Measurements from ENCODE around the gene SERPING1.

The SERPING1 gene

DNA sequence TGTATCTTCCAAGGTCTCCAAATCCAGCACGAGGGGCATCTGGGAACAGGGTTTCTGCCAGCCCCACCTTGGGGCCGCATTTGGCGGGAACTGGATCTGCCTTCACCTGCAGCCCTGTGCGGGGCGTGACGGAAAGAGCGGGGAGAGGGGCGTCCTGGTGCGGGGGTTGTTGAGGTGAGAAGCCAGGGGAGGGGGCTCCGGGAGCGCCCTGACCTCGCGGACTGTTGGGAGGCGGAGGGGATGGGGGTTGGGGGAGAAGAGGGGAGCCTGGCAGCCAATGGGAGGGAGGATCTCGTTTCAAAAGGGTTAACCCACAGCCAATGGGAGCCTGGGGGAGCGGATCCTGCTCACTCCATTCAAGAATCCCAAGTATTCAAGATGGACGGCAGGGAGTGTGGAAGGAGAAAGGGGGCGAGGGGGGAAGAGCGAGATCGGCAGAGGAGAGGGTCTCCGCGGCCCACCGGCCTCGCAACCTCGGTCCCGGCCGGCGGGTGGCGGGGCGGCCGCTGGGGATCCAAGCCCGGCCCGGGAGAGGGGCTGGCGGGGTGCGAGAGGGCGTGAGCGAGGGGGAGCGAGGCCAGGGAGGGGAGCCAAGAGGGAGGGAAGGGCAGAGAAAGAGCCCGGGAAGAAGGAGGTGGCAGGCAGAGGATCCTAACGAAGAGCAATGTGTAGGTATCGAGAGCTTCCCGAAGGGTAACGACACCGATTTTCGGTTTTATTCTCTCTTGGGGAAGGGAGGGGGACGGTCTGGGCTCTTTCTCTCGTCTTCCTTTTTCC, 40.7 kb downstream of the SERPING1 start:
- peak in 46 of 51 donors; percentile 10 to 82 (median 52) for DNase-seq

DNA sequence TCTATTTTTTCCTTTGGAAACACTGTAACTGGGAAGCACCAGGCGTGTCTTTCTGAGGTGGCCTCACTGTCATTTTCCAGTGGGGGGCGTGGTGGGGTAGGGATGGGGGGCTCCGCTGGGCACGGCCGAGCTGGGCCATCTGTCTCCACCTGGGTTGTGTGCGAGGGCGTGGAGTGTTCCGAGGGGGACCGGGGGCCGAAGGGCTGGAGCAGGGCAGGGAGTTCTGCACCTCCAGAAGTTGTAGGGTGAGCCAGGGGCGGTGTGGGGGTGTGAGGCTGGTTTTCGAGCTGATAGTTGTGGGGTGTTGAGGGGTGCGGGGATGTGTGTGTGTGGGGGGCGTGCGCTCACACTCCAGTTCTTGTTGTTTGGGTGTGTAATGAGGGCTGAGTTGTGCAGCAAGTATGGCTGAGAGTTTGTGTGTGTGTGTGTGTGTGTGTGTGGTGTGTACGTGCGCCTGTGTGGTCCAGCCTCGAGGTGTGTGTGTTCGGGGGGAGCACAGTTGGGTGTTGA, 41.4 kb downstream of the SERPING1 start:
- peak in 3 of 51 donors; percentile 11 to 39 (median 19) for DNase-seq

DNA sequence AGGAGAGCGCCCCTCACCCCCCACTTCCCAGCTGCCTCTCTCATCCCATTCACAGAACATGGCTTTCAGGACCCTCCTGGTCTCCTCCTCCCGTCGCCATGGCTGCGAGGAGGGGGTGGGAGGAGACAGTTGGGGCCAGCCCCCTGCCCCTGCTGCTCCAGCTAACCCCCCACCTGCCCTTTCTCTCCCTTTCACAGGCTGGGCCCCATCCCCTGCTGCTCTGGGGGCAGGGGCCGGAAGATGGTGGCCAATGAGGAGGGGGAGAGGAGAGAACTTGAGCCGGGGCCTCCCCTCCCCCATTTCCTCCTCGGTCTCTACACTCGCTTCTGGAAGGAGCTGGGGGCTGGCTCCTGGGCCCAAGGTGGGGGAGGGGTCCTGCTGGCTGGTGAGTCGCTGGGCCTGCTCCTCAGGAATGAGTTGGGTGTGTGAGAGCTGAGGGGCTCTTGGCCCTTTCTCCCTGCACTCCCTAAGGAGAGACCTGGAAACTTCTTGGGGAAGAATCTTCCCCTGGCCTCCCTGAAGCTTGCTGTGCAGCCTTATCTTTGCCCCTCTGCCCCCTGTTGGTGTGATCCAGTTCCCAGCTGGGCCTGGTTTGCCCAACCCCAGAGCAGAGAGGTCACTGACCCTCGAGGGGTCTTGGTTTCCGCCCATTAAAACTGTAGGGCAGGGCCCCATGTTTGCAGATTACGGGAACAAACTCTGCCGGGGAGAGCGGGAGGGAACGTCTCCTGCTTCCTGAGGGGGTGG, 42.0 kb downstream of the SERPING1 start:
- no peak for DNase-seq

DNA sequence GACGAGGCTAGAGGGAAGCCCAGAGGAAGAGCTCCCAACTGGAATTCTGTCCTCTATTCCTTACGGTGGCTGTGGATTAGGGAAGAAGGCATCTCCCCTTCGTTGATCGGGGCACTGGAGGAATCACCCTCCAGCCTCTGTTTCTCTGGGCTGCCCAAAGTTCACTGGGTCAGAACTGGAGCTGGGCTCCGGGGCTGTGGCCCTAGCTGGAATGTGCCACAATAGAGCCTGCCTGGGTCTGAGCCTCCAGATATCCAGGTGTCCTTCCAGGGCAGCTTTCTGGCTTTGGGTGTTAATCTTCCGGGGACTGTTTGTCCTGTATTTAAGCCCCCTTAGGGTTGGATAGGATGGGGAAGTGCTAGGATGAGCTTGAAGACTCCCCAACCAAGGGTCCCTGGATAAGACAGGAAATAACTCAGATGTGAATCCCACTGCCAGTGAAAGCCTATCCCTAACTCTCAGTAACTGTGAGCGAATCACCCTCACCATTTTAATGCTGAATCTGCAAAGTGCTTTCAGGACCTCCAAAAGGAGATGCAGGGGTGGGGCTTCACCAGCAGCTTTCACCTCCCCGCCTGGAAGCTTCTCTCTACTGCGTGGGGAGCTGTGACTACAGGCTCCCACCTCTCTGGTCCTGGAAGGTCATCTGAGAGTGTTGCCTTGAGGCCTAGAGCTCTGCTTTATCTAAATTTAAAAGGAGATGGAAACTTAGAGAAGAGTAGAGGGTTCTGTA, 42.7 kb downstream of the SERPING1 start:
- DNase-seq: no peak

DNA sequence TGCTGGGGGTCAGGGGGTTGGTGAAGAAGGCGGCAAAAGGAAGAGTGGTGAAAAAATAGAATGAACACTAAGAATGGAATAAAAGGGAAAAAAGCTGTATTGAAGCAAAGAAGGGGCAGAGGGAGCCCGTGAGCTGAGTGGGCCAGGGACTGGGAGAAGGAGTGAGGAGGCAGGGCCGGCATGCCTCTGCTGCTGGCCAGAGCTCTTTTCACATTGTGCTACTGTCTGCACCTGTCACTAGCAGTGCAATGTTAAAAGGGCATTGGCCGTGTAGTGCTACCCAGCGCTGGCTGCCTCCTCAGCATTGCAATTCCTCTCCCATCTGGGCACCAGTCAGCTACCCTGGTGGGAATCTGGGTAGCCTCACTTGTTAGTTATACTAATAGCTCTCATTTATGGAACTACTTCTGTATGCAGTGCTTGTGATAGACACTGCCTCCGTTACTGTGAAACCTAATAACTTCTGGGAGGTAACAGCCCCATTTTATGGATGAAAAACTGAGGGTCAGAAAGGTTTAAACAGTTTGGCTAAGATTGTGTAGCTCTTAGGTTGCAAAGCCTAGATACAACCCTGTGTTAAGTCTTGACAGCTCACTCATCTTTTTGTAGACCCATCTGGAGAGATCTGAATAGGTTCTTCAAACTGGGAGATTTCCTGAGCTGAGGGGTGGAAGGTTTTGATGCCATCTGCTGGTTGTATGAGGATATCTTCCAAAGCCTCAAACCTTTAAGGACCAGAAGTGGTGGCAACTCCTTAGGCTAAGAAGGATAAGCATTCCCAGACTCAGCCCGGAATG, 43.7 kb downstream of the SERPING1 start:
- DNase-seq: peak in 15 of 51 donors; percentile 3 to 44 (median 12)

DNA sequence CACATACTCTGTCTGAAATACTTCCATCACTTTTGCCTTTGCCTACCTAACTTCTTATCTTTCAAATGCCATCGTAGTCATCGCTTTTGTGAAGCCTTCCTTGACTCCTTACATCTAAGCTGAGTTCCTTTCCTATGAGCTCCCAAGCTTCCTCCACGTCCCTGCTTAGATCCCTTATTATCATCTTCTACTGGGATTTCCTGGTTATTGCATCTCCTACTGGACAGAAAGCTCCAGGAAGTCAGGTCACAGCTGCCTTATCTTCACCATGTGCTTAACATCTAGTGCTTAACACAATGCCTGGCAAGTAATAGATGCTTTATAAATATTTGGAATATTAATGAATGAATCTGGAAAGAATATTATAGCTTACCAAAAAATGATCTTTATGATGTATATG, 46.3 kb downstream of the SERPING1 start:
- DNase-seq: no peak

DNA sequence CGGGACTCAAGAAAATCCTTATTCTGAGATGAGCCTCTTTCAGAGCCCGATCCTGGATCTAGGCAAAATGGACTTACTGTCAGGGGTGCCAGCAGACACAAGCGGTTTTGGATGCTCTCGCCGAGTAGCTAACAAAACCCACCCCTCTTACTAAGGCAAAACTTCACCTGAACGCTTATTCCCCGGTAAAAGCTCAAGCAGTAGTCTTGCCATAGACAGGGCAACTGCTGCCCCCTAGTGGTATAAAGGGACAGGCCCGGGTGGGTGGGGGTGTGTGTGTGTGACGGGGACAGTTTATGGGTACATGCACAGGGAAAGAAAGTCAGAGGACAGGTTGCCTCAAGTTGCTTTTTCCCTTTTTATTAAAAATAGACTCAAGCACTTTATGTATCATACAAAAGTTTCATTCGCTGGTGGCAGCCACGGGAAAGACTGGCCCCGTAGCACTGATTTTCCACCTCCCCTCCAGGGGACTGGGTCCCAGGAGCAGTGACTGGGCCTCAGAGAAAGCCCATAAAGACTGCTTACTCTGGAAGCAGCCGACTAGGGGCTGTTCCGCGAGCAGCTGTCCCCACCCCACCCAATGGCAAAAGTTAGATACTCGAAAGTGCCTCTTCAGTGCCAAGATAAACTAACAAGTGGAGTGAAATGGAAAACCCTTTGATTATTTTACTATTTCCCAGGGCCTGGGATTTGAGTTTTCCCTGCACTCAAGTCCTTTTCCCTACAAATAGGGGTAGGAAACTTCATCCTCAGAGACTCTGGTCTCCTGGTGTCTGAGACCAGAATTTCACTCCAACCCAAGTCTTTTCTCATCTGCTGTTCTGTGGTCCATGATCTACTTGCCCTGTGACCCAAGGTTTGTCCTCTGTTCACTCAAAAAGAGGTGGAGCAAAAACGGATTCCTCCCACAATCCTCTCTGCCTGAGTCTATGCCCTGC, 47.5 kb downstream of the SERPING1 start:
- peak in 47 of 51 donors; percentile 15 to 88 (median 62) for DNase-seq

DNA sequence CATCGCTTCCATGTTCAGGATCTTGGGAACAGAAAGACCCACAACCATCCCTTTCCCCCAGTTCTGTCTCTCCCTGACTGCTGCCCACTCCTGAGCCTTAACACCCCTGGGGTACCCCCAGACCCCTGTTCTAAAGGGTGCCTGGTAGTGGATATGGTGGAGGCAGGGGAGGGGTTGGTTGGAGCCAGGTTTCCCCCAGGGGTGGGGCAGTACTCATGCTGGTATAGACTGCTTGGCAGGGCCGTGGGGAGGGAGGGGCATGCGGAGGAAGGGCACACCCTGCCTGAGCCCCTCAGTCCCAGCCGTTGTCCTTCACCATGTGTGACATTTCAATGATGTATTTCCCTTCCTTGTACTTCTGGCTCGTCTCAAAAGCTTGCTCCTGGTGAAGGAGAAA, 48.2 kb downstream of the SERPING1 start:
- no peak for DNase-seq

DNA sequence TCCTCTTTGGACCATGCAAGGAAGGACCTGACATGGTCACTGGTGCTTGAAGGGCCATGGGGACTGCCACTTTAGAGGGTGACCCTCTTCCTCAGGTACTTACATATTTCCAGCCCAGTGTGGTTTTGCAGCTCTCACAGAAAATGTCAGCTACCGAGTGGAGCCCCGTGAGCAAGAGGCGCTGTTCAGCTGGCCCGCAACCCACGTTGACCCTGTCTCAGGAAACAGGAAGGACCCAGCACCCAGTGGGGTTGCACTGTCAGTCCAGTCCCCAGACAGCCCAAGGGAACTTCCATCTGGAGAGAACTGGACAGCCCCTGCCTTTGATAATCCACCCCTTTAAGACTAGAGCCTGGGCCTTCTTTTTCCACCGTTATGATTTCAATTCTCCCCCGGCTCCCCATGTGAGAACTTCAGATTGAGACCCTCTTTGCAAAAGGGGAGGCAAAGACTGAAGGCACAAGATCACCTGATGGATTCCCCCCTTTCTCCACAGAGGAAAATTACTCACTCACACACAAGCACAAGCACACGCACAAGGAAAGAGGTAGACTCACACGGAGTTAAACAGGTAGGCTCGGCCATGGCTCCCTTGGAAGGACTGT, 48.8 kb downstream of the SERPING1 start:
- DNase-seq: peak in 2 of 51 donors; percentile 4 to 6

DNA sequence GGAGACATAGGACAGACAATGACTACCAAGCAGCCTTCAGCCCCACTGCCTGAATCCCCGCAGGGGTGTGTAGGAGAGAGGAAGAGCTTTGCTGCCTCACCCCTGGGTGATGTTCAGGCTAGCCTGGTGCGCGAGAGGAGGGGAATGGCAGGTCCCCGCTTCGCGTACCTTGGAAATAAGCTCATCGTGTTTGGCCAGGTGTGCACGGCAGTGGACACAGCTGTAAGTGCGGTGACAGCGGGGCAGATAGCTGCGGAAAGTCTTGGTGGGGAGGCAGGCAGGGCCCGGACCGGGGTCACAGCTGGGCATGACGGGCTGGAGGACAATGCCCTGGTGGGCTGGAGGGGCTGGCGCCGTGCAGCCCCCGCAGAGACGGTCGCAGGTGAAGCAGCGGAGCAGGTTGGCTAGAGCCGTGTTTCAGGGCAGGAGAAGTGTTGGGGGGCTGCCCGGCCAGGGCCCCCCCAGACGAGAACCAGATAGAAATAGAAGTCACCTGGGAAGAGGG, 49.4 kb downstream of the SERPING1 start:
- peak in 2 of 51 donors; percentile 6 to 36 for DNase-seq

DNA sequence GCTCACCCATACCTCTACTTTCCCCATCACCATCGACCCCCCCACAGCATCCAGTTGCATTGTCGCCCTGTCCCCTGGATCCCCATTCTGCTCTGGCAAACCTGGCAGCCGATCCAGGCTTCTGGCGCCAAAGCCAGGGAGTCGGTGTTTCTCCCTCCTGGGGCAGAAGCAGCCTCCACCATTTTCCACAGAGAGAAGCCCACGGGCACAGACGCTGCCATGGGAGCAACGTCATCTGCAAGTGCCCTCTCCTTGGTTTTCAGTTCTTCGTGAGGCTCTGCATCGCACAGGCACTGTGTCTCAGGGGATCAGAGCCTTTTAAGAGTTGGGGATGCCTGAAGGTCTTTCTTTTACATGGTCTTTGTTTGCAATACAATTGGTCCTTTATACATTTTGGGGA, 49.9 kb downstream of the SERPING1 start:
- DNase-seq: peak in 5 of 51 donors; percentile 4 to 53 (median 25)

DNA sequence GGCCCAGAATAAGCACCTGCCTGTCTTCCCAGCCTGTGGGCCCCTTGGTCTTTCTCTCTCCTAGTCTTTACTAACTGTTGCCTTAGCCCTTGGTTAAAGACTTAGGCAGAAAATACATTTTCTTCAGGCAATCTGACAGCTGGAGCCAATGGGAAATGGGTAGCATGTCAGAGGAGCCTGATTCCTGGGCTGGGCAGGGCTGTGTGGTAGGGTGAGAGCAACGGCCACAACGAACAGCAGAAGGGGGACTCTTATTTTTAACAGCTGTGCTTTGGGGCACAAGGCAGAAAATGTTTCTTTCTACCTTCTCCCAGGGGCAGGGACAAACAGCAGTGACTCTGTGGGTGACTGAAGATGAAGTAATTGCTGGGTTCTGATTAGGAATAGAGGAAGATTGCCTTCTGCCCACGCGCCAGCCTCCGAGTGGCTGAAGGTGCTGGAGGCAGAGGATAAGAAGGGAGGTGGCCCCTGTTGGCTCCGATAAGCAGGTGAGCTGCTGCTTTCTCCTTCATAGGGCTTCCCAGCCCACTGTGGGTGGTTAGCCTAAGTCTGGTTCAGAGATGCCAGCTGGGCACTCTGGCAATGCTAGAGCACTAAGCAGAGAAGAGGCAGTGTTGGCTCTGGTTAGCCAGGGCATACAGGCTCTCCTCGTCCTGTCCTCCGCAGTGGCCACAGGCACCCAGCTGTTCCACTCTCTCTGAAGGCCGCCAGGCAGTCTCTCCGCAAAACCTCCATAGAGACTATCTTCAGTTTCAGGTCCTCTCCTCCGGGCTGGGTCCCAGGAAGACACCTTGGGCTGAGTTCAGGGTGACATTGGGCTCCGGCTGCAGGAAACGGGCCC, 50.7 kb downstream of the SERPING1 start:
- DNase-seq: peak in 14 of 51 donors; percentile 21 to 73 (median 33)

DNA sequence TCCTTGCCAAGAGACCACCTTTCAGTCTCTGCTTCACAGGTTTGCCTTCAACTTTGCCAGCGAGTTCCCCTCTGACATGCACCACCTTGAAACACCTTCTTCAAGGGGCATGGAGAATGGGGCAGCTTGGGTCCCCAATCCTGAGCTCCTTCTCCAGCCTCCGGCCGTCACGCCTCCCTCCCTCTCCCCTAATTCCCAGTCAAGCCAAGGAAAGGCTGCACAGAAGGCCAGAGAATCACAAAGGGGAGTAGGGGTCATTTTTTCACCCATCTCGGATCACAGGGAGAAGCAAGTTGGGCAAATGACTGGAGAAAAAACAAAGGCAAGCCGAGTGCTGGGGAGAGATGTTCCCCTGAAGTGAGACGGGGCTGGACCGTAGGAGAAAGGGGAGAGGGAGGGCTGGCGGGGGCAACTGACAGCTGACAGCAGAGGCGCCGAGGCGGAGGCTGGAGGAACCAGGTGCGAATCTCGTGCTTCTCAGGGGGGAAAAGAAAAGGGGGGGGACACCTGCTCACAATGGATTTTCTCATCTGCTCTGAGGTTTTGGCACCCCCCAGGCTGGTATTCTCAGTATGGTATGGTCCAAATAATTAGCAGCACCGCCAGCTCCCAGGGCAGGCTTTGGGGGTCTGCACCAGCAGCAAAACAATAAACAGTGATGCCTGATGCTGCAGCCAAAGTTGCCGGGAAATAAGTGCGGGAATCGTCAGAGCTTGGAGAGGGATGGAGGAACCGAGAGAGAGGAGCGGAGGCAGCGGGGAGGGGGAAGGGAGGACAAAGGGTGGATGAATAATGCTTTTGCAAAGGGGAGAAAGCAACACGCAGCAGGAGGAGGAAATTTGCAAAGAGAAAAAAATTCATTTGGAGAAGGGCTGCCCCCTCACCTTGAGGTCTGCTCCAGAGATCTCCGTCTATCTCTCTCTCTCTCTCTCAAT, 51.6 kb downstream of the SERPING1 start:
- DNase-seq: peak in 25 of 51 donors; percentile 6 to 80 (median 34)

DNA sequence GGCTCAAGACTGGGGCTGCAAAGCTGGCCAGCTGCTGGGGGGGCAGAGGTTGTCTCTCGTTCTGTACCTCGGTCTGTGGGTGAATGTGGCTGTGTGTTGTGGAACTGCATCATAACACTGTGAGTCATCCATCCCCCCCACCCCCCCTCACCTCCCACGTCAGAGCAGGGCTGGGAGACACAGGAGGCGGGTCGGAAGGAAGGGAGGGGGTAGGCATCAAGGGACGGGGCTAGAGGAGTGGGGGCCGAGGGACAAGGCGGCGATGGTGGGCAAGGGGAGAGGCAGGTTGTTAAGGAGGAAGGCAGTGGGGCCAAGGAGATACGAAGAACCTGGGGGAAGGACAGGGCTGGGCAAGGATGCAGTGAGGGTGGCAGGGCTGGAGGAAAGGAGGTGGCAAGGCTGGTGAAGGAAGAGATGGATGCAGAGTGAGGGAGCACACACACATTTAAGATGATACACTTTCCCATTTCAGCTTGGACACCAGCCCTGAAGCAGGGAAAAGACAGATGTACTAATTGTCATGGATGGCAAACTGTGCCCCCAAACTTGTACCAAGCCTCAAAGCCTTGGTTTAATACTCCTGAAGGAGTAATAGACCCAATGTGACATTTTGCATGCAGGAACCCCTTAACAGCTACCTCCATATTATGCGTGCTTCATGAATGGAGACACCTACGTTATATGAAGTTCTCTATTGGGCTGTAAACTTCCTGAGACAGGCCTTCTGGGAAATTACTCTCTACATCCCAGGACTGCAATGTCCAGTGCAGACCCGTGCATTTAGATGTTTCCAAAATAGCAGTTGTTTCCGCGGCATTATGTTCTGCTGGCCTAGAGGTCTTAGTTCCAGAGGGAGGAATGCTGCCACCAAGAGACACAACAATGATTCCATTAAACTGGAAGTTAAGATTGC, 52.6 kb downstream of the SERPING1 start, which contains the start of gene YPEL4:
TSS of gene YPEL4 (minus strand) at position 87 of the 913 bp plus-strand sequence. CDS start 2,805 bp downstream, outside the sequence.
- DNase-seq: peak in 50 of 51 donors; percentile 15 to 92 (median 72)

DNA sequence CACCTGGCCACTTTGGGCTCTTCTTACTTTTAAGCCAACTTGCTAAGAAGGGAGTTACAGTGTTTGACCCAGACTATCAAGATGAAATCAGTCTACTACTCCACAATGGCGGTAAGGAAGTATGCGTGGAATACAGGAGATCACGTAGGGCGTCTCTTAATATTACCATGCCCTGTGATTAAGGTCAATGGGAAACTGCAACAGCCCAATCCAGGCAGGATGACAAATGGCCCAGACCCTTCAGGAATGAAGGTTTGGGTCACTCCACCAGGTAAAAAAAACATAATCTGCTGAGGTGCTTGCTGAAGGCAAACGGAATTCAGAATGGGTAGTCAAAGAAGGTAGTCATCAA, 53.2 kb downstream of the SERPING1 start:
- DNase-seq: no peak

DNA sequence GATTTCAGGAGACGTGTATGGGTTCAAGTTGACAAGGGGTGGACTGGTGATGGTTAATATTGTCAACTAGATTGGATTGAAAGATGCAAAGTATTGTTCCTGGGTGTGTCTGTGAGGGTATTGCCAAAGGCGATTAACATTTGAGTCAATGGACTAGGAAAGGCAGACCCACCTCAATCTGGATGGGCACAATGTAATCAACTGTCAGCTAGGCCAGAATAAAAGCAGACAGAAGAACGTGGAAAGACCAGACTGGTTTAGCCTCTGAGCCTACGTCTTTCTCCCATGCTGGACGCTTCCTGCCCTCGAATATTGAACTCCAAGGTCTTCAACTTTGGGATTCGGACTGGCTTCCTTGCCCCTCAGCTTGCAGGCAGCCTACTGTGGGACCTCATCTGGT, 53.9 kb downstream of the SERPING1 start:
- no peak for DNase-seq

Data from hypothalamus (tissue), 51 donors.